ENCODE measurements around the gene ACTR3.
A peak's percentile ranks its signal among the peaks of the same experiment; 100 is the strongest.
"Not testable (repeated sequence)": the region's sequence is repeated elsewhere in the genome, so short reads cannot be mapped to it uniquely, and the experiment has no call there.

The ACTR3 gene

DNA sequence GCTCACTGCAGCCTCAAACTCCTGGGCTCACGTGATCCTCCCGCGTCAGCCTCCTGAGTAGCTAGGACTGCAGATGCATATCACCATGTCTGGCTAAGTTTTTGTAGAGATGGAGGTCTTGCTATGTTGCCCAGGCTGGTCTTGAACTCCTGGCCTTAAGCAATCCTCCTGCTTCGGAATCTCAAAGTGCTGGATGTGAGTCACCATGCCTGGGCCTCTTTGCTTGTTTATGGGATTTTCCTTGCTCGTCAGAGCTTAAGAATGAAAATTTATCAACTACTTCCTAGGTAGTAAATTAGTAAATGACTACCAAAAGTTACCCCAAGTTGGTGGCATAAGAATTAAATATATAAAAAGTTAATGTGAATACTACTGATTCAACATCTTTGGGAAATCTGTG lies 51.0 kb downstream of the ACTR3 start:
- no peak for ATAC-seq (ENCODE audit: low read depth)
- H3K36me3 Mint-ChIP-seq = peaks cover 35% of the 10 kb centered on the region

DNA sequence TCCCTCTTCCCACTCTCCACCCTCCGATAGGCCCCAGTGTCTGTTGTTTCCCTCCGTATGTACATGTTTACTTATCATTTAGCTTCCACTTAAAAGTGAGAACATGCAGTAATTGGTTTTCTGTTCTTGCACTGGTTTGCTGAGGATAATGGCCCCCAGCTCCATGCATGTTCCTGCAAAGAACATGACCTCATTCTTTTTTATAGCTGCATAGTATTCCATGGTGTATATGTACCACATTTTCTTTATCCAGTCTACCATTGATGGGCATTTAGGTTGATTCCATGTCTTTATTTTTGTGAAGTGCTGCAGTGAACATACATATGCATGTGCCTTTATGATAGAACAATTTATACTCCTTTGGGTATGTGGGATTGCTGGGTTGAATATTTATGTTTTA lies 55.9 kb downstream of the ACTR3 start:
- peak overlapping the region; percentile 45 for H3K27ac Mint-ChIP-seq
- H3K27me3 Mint-ChIP-seq; DNase-seq (ENCODE audit: low spot score in 2 of 2); ATAC-seq (ENCODE audit: low read depth); H3K4me3 Mint-ChIP-seq; H3K9me3 Mint-ChIP-seq; H3K4me1 Mint-ChIP-seq: not testable (repeated sequence)
- H3K36me3 Mint-ChIP-seq = peaks cover 27% of the 10 kb centered on the region

More for the DNA sequence above, 51.0 kb downstream of the ACTR3 start:
- Mint-ChIP-seq H3K27me3 (no peaks in the 10 kb centered on the region), H3K27ac (no peak overlapping the region), H3K4me3 (no peak overlapping the region), H3K9me3 (peaks cover 9% of the 10 kb centered on the region), H3K4me1 (peaks cover 5% of the 10 kb centered on the region)
- DNase-seq (ENCODE audit: low spot score in 2 of 2) = no peak

DNA sequence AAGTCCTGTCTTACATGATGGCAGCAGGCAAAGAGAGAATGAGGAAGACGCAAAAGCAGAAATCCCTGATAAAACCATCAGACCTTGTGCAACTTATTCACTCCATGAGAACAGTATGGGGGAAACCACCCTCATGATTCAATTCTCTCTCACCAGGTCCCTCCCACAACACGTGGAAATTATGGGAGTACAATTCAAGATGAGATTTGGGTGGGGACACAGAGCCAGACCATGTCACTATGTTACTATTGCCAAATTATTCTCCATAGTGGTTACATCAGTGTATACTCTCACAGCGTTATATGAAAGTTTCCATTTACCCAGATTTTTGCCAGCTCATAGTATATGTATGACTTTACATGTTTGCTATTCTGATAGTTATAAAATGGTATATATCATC lies 61.0 kb downstream of the ACTR3 start:
- peaks cover 35% of the 10 kb centered on the region for H3K36me3 Mint-ChIP-seq
- H3K4me3 Mint-ChIP-seq; H3K27me3 Mint-ChIP-seq; H3K9me3 Mint-ChIP-seq; DNase-seq (ENCODE audit: low spot score in 2 of 2); H3K4me1 Mint-ChIP-seq; ATAC-seq (ENCODE audit: low read depth): not testable (repeated sequence)
- H3K27ac Mint-ChIP-seq = peak overlapping the region; percentile 35

- H3K4me3 Mint-ChIP-seq = no peak overlapping the region
- peak overlapping the region; percentile 68 for H3K27ac Mint-ChIP-seq
- no peak for ATAC-seq (ENCODE audit: low read depth)
Measured at GRCh38 chr2:113961000-113961399, 71.1 kb downstream of the ACTR3 start.

DNA sequence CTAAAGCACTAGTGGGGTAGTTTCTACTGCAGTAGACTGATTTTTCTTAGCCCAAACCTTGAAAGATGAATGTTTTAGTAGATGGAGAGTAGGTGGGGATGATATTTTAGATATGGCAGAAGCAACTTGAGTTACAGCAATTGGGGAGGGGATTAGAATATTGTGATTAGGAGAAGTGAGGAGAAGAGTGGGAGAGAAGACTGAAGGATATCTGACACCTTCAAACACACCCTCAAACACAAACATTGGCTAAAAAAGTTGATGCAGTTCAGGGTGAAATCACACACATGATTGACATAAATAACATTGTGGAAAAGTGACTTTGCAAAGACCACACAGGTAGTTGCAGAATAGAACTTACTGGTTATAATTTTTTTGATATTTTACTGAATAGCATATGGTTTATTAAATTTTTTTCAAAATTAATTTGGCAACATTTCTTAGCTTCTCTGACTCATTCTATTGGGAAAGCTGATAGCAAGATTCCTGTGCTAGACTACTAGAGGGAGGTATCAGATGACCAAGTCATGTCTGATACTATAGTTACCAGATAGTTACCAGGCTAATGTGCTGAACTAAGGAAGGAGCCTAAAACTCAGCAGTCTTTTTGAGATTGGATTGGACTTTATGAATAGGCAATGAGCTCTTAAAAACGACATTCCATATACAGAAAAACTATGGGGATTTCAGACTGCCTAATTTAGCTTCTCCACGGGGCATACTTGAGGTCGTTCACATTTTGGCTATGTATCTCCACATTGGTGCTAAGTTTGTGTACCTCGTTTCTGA lies 73.0 kb downstream of the ACTR3 start:
- Mint-ChIP-seq H3K4me1 (peaks cover 12% of the 10 kb centered on the region), H3K27ac (peak overlapping the region; percentile 12), H3K9me3 (no peaks in the 10 kb centered on the region), H3K36me3 (peaks cover 4% of the 10 kb centered on the region), H3K4me3 (no peak overlapping the region), H3K27me3 (no peaks in the 10 kb centered on the region)
- DNase-seq (ENCODE audit: low spot score in 2 of 2) = no peak
- ATAC-seq (ENCODE audit: low read depth) = no peak

More at GRCh38 chr2:113961000-113961399, 71.1 kb downstream of the ACTR3 start:
- peaks cover 7% of the 10 kb centered on the region for H3K36me3 Mint-ChIP-seq
- no peaks in the 10 kb centered on the region for H3K9me3 Mint-ChIP-seq
- peaks cover 3% of the 10 kb centered on the region for H3K4me1 Mint-ChIP-seq
- H3K27me3 Mint-ChIP-seq = no peaks in the 10 kb centered on the region
- no peak for DNase-seq (ENCODE audit: low spot score in 2 of 2)

- no peak for ATAC-seq (ENCODE audit: low read depth)
- H3K36me3 Mint-ChIP-seq = peaks cover 4% of the 10 kb centered on the region
- H3K4me1 Mint-ChIP-seq = peaks cover 14% of the 10 kb centered on the region
- no peaks in the 10 kb centered on the region for H3K27me3 Mint-ChIP-seq
- H3K4me3 Mint-ChIP-seq = no peak overlapping the region
- H3K27ac Mint-ChIP-seq = no peak overlapping the region
- H3K9me3 Mint-ChIP-seq = no peaks in the 10 kb centered on the region
- DNase-seq (ENCODE audit: low spot score in 2 of 2) = no peak
Measured at GRCh38 chr2:113963965-113964364, 74.1 kb downstream of the ACTR3 start.

GRCh38 chr2:113964436-113964835 lies 74.5 kb downstream of the ACTR3 start:
- H3K27me3 Mint-ChIP-seq = no peaks in the 10 kb centered on the region

DNA sequence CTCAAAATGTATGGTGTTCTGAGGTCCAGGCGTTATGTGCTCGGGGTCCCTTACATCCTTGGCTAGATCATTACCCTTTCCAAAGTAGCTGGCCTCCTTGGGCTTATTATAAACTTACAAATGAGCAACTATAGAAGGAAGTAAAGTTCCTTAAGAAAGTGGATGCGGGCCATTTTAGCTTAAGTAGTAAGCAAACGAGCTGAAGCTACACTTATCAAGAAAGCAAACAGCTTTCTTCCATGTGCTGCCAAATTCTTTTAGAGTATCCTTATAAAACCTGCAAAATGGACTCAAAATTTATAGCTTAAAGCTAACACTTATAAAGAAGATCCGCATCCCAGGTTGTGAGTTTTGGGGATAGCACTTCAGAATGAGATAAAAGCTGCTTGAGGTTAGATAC lies 75.3 kb downstream of the ACTR3 start:
- H3K27ac Mint-ChIP-seq = peak overlapping the region; percentile 73
- no peak overlapping the region for H3K4me3 Mint-ChIP-seq
- H3K27me3 Mint-ChIP-seq = no peaks in the 10 kb centered on the region
- DNase-seq (ENCODE audit: low spot score in 2 of 2) = no peak
- H3K9me3 Mint-ChIP-seq = no peaks in the 10 kb centered on the region
- peaks cover 4% of the 10 kb centered on the region for H3K36me3 Mint-ChIP-seq
- peaks cover 14% of the 10 kb centered on the region for H3K4me1 Mint-ChIP-seq
- ATAC-seq (ENCODE audit: low read depth) = no peak

More at GRCh38 chr2:113964436-113964835, 74.5 kb downstream of the ACTR3 start:
- Mint-ChIP-seq H3K27ac (no peak overlapping the region), H3K36me3 (peaks cover 4% of the 10 kb centered on the region), H3K9me3 (no peaks in the 10 kb centered on the region), H3K4me1 (peaks cover 14% of the 10 kb centered on the region), H3K4me3 (no peak overlapping the region)
- ATAC-seq (ENCODE audit: low read depth) (no peak), DNase-seq (ENCODE audit: low spot score in 2 of 2) (no peak)

DNA sequence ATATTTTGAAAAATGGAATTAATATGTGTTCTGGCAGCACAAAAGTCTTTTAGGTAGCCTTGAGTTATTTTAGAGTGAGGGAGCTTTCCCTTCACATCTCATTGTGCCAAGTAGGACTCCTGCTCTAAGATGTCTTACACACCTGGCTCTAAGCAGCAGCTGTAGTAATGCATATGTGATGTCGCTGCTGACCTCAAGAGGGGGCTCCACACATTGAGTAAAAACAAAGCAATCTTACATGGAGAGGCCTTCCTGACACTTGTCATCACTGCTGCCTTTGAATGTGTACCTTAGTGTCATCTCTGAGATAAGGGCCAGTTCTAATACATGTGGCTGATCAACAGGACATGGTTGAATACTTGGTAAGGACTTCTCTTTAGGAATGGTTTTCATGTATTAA lies 75.8 kb downstream of the ACTR3 start:
- H3K9me3 Mint-ChIP-seq = no peaks in the 10 kb centered on the region
- peak overlapping the region; percentile 73 for H3K27ac Mint-ChIP-seq
- DNase-seq (ENCODE audit: low spot score in 2 of 2) (peak; percentile 17 to 19), ATAC-seq (ENCODE audit: low read depth) (peak; percentile 93)
- H3K4me3 Mint-ChIP-seq = no peak overlapping the region
- H3K27me3 Mint-ChIP-seq = no peaks in the 10 kb centered on the region
- peaks cover 14% of the 10 kb centered on the region for H3K4me1 Mint-ChIP-seq
- peaks cover 3% of the 10 kb centered on the region for H3K36me3 Mint-ChIP-seq

DNA sequence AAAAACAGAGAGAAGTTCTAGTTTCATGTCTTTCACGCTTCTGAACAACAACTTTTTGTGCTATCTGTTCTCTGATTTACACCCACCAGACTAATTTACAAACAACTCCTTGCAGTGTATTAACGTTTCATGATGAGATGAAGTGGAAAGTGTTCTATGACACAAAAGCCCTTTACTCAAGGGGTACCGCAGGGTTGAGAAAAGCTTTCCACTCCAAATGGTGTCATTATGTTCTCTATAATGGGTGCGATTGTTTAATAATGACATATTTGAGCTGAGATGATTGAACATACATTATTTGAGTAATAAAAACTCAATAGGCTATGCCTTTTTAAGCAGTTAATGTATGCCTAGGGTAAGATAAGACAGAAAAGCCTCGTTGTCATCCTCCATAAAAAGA lies 76.3 kb downstream of the ACTR3 start:
- no peak for DNase-seq (ENCODE audit: low spot score in 2 of 2)
- Mint-ChIP-seq H3K36me3 (peaks cover 3% of the 10 kb centered on the region), H3K27ac (peak overlapping the region; percentile 73), H3K4me1 (peaks cover 15% of the 10 kb centered on the region), H3K27me3 (no peaks in the 10 kb centered on the region), H3K4me3 (no peak overlapping the region), H3K9me3 (no peaks in the 10 kb centered on the region)
- no peak for ATAC-seq (ENCODE audit: low read depth)

DNA sequence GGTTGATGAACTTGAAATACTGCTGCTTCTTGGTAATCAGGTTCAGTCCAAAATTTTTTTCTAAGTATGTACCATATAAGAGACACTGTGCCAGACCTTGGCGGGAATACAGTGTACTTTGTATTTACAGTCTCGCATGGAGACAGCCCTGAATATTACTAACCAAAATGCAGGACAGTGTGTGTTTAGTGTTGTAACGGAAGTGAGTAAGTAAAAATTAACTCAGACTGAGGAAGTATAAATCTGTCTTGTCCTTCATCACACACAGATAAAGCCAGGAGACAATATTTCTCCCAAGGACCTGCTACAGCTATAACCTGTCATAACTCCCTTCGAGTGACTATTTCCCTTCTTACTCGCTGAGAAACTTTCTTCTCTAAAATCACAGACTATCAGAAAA lies 76.9 kb downstream of the ACTR3 start:
- Mint-ChIP-seq H3K36me3 (peaks cover 2% of the 10 kb centered on the region), H3K9me3 (no peaks in the 10 kb centered on the region), H3K4me3 (no peak overlapping the region), H3K27me3 (no peaks in the 10 kb centered on the region), H3K27ac (peak overlapping the region; percentile 76), H3K4me1 (peaks cover 20% of the 10 kb centered on the region)
- ATAC-seq (ENCODE audit: low read depth) = no peak
- DNase-seq (ENCODE audit: low spot score in 2 of 2) = no peak

DNA sequence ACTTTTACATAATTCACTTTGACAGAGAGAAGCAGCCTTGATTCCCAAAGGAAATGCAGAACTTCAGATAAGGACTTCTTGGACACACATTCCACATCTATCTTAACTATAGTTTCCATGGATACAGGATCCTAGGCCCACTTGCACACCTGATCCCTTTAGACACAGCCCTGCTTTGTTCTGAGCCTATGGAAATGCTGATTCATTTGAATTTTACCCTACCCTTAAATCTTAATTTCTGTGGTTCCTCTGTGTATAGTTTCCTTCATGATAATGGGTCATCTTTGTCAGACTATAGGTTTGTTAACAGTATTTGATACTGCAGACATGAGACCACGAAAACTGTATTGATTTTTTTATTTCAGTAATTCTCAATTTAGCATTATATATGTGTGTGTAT lies 77.4 kb downstream of the ACTR3 start:
- H3K4me3 Mint-ChIP-seq = no peak overlapping the region
- no peaks in the 10 kb centered on the region for H3K9me3 Mint-ChIP-seq
- H3K36me3 Mint-ChIP-seq = peaks cover 5% of the 10 kb centered on the region
- H3K27ac Mint-ChIP-seq = peak overlapping the region; percentile 76
- no peak for DNase-seq (ENCODE audit: low spot score in 2 of 2)
- peaks cover 23% of the 10 kb centered on the region for H3K4me1 Mint-ChIP-seq
- ATAC-seq (ENCODE audit: low read depth) = no peak
- H3K27me3 Mint-ChIP-seq = no peaks in the 10 kb centered on the region

- H3K4me1 Mint-ChIP-seq = peaks cover 22% of the 10 kb centered on the region
- no peak for DNase-seq (ENCODE audit: low spot score in 2 of 2)
- no peak overlapping the region for H3K4me3 Mint-ChIP-seq
- peaks cover 25% of the 10 kb centered on the region for H3K36me3 Mint-ChIP-seq
- no peaks in the 10 kb centered on the region for H3K27me3 Mint-ChIP-seq
- H3K27ac Mint-ChIP-seq = peak overlapping the region; percentile 6
- no peaks in the 10 kb centered on the region for H3K9me3 Mint-ChIP-seq
- ATAC-seq (ENCODE audit: low read depth) = no peak
Measured at GRCh38 chr2:113972766-113973165, 82.9 kb downstream of the ACTR3 start.

GRCh38 chr2:113973810-113974209 lies 83.9 kb downstream of the ACTR3 start:
- H3K27ac Mint-ChIP-seq = no peak overlapping the region

GRCh38 chr2:113974727-113975126 lies 84.8 kb downstream of the ACTR3 start:
- ATAC-seq (ENCODE audit: low read depth) (no peak), DNase-seq (ENCODE audit: low spot score in 2 of 2) (no peak)
- Mint-ChIP-seq H3K36me3 (peaks cover 27% of the 10 kb centered on the region), H3K27me3 (no peaks in the 10 kb centered on the region), H3K9me3 (no peaks in the 10 kb centered on the region), H3K4me1 (peaks cover 20% of the 10 kb centered on the region), H3K27ac (no peak overlapping the region), H3K4me3 (no peak overlapping the region)

More at GRCh38 chr2:113973810-113974209, 83.9 kb downstream of the ACTR3 start:
- DNase-seq (ENCODE audit: low spot score in 2 of 2) (no peak), ATAC-seq (ENCODE audit: low read depth) (no peak)
- H3K36me3 Mint-ChIP-seq = peaks cover 25% of the 10 kb centered on the region
- H3K27me3 Mint-ChIP-seq = no peaks in the 10 kb centered on the region
- no peak overlapping the region for H3K4me3 Mint-ChIP-seq
- H3K9me3 Mint-ChIP-seq = no peaks in the 10 kb centered on the region
- H3K4me1 Mint-ChIP-seq = peaks cover 20% of the 10 kb centered on the region
